Measurements from ENCODE around the gene VWA3A. TPM values are rescaled to one million over a fixed set of nuclear protein-coding genes. Genes with fewer than 3 reads are reported as not detected.
"Not testable (repeated sequence)": the region's sequence is repeated elsewhere in the genome, so short reads cannot be mapped to it uniquely, and the experiment has no call there.

VWA3A gene
- total RNA-seq, 1 donor from 2014 or later: 0.25 TPM

GRCh38 chr16:22164482-22164881, 72.1 kb downstream of the VWA3A start:
- Histone ChIP-seq H3K4me1 (peaks cover 5% of the 10 kb centered on the region), H3K27ac (replicated peaks) (no peak overlapping the region), H3K9me3 (replicated peaks) (peaks cover 11% of the 10 kb centered on the region), H3K36me3 (no peaks in the 10 kb centered on the region), H3K4me3 (no peak overlapping the region), H3K27me3 (ENCODE audit: low read depth) (peaks cover 35% of the 10 kb centered on the region)
- DNase-seq: no peak
- TF ChIP-seq CTCF (IDR thresholded peaks at IDR 0.05; ENCODE audit: borderline replicate concordance): no peak
- intact Hi-C loops (cut with micrococcal nuclease): no loop called here

- H3K4me3 ChIP-seq: no peak overlapping the region
- H3K27me3 ChIP-seq (ENCODE audit: low read depth): peaks cover 33% of the 10 kb centered on the region
- H3K9me3 ChIP-seq (replicated peaks): peaks cover 11% of the 10 kb centered on the region
- no peak for DNase-seq
- intact Hi-C loops (cut with micrococcal nuclease): no loop called here
- peaks cover 5% of the 10 kb centered on the region for H3K4me1 ChIP-seq
- no peaks in the 10 kb centered on the region for H3K36me3 ChIP-seq
- H3K27ac ChIP-seq (replicated peaks): no peak overlapping the region
- no peak for TF ChIP-seq CTCF (IDR thresholded peaks at IDR 0.05; ENCODE audit: borderline replicate concordance)
Measured at GRCh38 chr16:22165508-22166285, 73.4 kb downstream of the VWA3A start.

- Histone ChIP-seq H3K27ac (replicated peaks) (no peak overlapping the region), H3K4me3 (no peak overlapping the region), H3K27me3 (ENCODE audit: low read depth) (no peaks in the 10 kb centered on the region), H3K36me3 (no peaks in the 10 kb centered on the region), H3K4me1 (no peaks in the 10 kb centered on the region), H3K9me3 (replicated peaks) (peaks cover 4% of the 10 kb centered on the region)
- no peak for DNase-seq
- TF ChIP-seq CTCF (IDR thresholded peaks at IDR 0.05; ENCODE audit: borderline replicate concordance): no peak
- intact Hi-C loops (cut with micrococcal nuclease): loop anchor here (10.0 kb wide), 1 partner anchor 67 kb away; no protein-coding TSS in a partner anchor
Measured at GRCh38 chr16:22171953-22172352, 79.6 kb downstream of the VWA3A start.

GRCh38 chr16:22172642-22173041, 80.3 kb downstream of the VWA3A start:
- H3K4me3 ChIP-seq; H3K36me3 ChIP-seq; H3K9me3 ChIP-seq (replicated peaks); H3K27me3 ChIP-seq (ENCODE audit: low read depth); H3K4me1 ChIP-seq; H3K27ac ChIP-seq (replicated peaks); DNase-seq: not testable (repeated sequence)
- intact Hi-C loops (cut with micrococcal nuclease): loop anchor here (10.0 kb wide), 1 partner anchor 68 kb away; no protein-coding TSS in a partner anchor

GRCh38 chr16:22174642-22175041, 82.3 kb downstream of the VWA3A start:
- Histone ChIP-seq H3K4me1 (no peaks in the 10 kb centered on the region), H3K9me3 (replicated peaks) (no peaks in the 10 kb centered on the region), H3K27ac (replicated peaks) (no peak overlapping the region), H3K27me3 (ENCODE audit: low read depth) (no peaks in the 10 kb centered on the region), H3K4me3 (no peak overlapping the region), H3K36me3 (no peaks in the 10 kb centered on the region)
- DNase-seq: no peak
- no peak for TF ChIP-seq CTCF (IDR thresholded peaks at IDR 0.05; ENCODE audit: borderline replicate concordance)
- intact Hi-C loops (cut with micrococcal nuclease): loop anchor here (10.0 kb wide), 1 partner anchor 70 kb away; no protein-coding TSS in a partner anchor
